Endothelial cell of umbilical vein (primary cell): ENCODE results near the gene NFIC.
"Not testable (repeated sequence)": the region's sequence is repeated elsewhere in the genome, so short reads cannot be mapped to it uniquely, and the experiment has no call there.

ENCODE experiments used
- CTCF ChIP-seq, 2 donors: IDR thresholded peaks; 1 replicate in 1 of 2; 2 replicates in 1 of 2; pipeline ENCODE4 v1.5.1; 2011; ENCODE audit warnings: low read length in 2 of 2, mild to moderate bottlenecking in 2 of 2, moderate library complexity in 2 of 2, control low read depth in 1 of 2, inconsistent platforms in 1 of 2, low read depth in 1 of 2; ENCODE audit not compliant: insufficient read depth in 1 of 2; ENCODE audit errors: extremely low read depth in 1 of 2
- MAX ChIP-seq: IDR thresholded peaks from 2 replicates; pipeline ENCODE4 v1.6.1; 2011; ENCODE audit not compliant: insufficient read depth, insufficient read length
- POLR2A ChIP-seq: IDR thresholded peaks from 2 replicates; pipeline ENCODE4 v1.6.1; 2012; ENCODE audit warnings: low read depth, mild to moderate bottlenecking, control low read depth, low read length
- POLR2AphosphoS5 ChIP-seq: IDR thresholded peaks from 2 replicates; pipeline ENCODE4 v1.6.1; 2012; ENCODE audit warnings: low read depth, mild to moderate bottlenecking, control low read depth, low read length, moderate library complexity; ENCODE audit not compliant: insufficient read depth

DNA sequence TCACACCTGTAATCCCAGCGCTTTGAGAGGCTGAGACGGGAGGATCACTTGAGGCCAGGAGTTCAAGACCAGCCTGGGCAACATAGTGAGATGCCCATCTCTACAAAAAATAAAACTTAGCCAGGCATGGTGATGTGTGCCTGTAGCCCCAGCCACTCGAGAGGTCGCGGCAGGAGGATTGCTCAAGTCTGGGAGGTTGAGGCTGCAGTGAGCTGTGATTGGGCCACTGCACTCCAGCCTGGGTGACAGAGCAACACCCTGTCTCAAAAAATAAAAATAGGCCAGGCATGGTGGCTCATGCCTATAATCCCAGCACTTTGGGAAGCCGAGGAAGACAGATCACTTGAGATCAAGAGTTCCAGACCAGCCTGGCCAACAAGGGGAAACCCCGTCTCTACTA, 32.9 kb downstream of the NFIC start:
- not testable (repeated sequence) for TF ChIP-seq CTCF (IDR thresholded peaks at IDR 0.05; ENCODE audit: extremely low read depth in 1 of 2, insufficient read depth in 1 of 2, low read depth in 1 of 2, low read length in 2 of 2); MAX; POLR2A; POLR2AphosphoS5
